ENCODE measurements around the gene PTPRF. TPM values are rescaled to one million over a fixed set of nuclear protein-coding genes. Genes with fewer than 3 reads are reported as not detected.

PTPRF gene
- total RNA-seq, 4 donors from 2014 or later: 104 to 243 (median 112) TPM

DNA sequence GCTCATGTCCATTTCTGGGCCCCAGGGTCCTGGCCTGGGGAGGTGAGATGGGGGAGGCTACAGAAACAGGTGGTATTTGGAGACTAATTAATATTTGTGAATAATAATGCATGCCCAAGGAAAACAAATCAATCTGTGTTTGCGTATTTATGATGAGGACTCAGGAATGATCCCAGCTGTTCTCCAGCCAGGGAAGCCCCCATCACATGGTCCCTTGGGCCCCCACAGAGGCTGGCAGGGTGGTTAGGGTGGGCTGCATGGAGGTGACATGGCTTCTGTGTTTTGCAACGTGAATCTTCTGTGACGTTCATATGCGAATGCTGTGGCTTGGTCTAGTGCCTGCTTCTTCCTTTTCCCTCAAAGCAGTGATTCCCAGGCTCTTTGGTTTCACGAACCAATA, 10.5 kb downstream of the PTPRF start:
- TF ChIP-seq CTCF (IDR thresholded peaks at IDR 0.05) (no peak), POLR2A (IDR thresholded peaks at IDR 0.05) (no peak)
- Histone ChIP-seq H3K36me3 (peaks cover 0 to 45% (median 0%) of the 10 kb centered on the region in 3 donors), H3K27me3 (no peaks in the 10 kb centered on the region), H3K27ac (peak overlapping the region; percentile 74 to 93 (median 90)), H3K9me3 (no peaks in the 10 kb centered on the region), H3K4me3 (no peak overlapping the region), H3K4me1 (peaks cover 64 to 100% (median 73%) of the 10 kb centered on the region in 3 donors)
- 60% methylated on average over 5 of the region's 5 CpGs for WGBS, 2 donors
- intact Hi-C loops (cut with DNase I): no loop called here
- no peak for DNase-seq

- H3K9me3 ChIP-seq: no peaks in the 10 kb centered on the region
- intact Hi-C loops (cut with DNase I): no loop called here
- no peak for DNase-seq
- H3K27ac ChIP-seq: peak overlapping the region; percentile 74 to 93 (median 90)
- H3K4me3 ChIP-seq: peak overlapping the region in 1 of 4 donors; percentile 4
- 39 to 49% methylated on average over 9 of the region's 14 CpGs for WGBS, 2 donors
- no peak for TF ChIP-seq POLR2A (IDR thresholded peaks at IDR 0.05)
- TF ChIP-seq CTCF (IDR thresholded peaks at IDR 0.05): no peak
- H3K4me1 ChIP-seq: peaks cover 62 to 100% (median 74%) of the 10 kb centered on the region in 3 donors
- H3K36me3 ChIP-seq: peaks cover 0 to 45% (median 0%) of the 10 kb centered on the region in 3 donors
- no peaks in the 10 kb centered on the region for H3K27me3 ChIP-seq
These were observed 11.2 kb downstream of the PTPRF start for GRCh38 chr1:43541721-43542401.

GRCh38 chr1:43542527-43543458, 12.1 kb downstream of the PTPRF start:
- no peaks in the 10 kb centered on the region for H3K27me3 ChIP-seq
- H3K27ac ChIP-seq: peak overlapping the region; percentile 74 to 93 (median 90)
- intact Hi-C loops (cut with DNase I): no loop called here
- no peak for TF ChIP-seq CTCF (IDR thresholded peaks at IDR 0.05)
- TF ChIP-seq POLR2A (IDR thresholded peaks at IDR 0.05): no peak
- peaks cover 0 to 45% (median 0%) of the 10 kb centered on the region in 3 donors for H3K36me3 ChIP-seq
- 50 to 78% methylated on average over 10 to 14 of the region's 15 CpGs for WGBS, 2 donors
- no peaks in the 10 kb centered on the region for H3K9me3 ChIP-seq
- H3K4me3 ChIP-seq: no peak overlapping the region
- peaks cover 60 to 100% (median 78%) of the 10 kb centered on the region in 3 donors for H3K4me1 ChIP-seq
- no peak for DNase-seq

DNA sequence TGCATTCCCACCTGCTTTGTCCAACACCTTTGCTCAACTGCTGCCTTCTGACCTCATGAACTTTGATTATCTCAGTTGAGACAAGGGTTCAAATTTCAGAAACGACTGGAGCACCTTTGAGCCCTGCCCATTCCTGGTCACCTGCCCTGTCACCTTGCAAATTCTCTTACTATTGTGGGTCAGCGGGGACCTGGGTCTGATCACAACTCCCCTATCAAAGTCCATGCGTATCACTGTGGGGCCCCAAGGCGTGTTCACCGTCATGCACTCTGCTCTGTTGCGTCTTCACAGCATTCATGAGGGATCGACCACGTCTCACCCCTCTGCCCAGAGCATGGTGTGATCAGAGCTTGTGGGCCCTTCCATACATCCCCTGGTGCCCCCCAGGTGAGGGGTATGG, 12.9 kb downstream of the PTPRF start:
- no peak overlapping the region for H3K4me3 ChIP-seq
- DNase-seq: no peak
- TF ChIP-seq CTCF (IDR thresholded peaks at IDR 0.05) (no peak), POLR2A (IDR thresholded peaks at IDR 0.05) (no peak)
- peaks cover 0 to 37% (median 0%) of the 10 kb centered on the region in 3 donors for H3K36me3 ChIP-seq
- H3K27me3 ChIP-seq: no peaks in the 10 kb centered on the region
- peaks cover 62 to 100% (median 82%) of the 10 kb centered on the region in 3 donors for H3K4me1 ChIP-seq
- H3K9me3 ChIP-seq: no peaks in the 10 kb centered on the region
- intact Hi-C loops (cut with DNase I): no loop called here
- 82 to 90% methylated on average over 4 to 8 of the region's 8 CpGs for WGBS, 2 donors
- peak overlapping the region; percentile 0 to 93 (median 90) for H3K27ac ChIP-seq

- intact Hi-C loops (cut with DNase I): no loop called here
- DNase-seq: no peak
- Histone ChIP-seq H3K9me3 (no peaks in the 10 kb centered on the region), H3K27me3 (no peaks in the 10 kb centered on the region), H3K4me3 (no peak overlapping the region), H3K36me3 (peaks cover 0 to 21% (median 0%) of the 10 kb centered on the region in 3 donors), H3K27ac (peak overlapping the region; percentile 84 to 93 (median 90)), H3K4me1 (peaks cover 56 to 100% (median 90%) of the 10 kb centered on the region in 3 donors)
- WGBS, 2 donors: 80 to 88% methylated on average over 3 to 4 of the region's 12 CpGs
- TF ChIP-seq POLR2A (IDR thresholded peaks at IDR 0.05) (no peak), CTCF (IDR thresholded peaks at IDR 0.05) (no peak)
These were observed 14.6 kb downstream of the PTPRF start for GRCh38 chr1:43545339-43545694.

Measured in esophagus squamous epithelium (tissue), 5 donors.